Suprapubic skin (tissue), 4 donors: Measurements from ENCODE around the gene AAR2.

Source experiments
- EP300 ChIP-seq: sonication (generic); formaldehyde crosslinking; IDR thresholded peaks from one replicate; pipeline ENCODE4 v1.6.1; 2017; ENCODE audit warnings: antibody characterized with exemption
- POLR2A ChIP-seq, 2 donors: fragments of 450-650 bp; IDR thresholded peaks; one replicate each; pipeline ENCODE4 v1.6.1; 2017; ENCODE audit warnings: antibody characterized with exemption in 2 of 2, mild to moderate bottlenecking in 2 of 2, moderate library complexity in 2 of 2
- POLR2AphosphoS5 ChIP-seq, 3 donors: sonication (generic); formaldehyde crosslinking; IDR thresholded peaks; one replicate each; pipeline ENCODE4 v1.6.1; 2017; ENCODE audit warnings: antibody characterized with exemption in 3 of 3
- TF ChIP-seq, protein P1 (sequence below), 2 donors: fragments of 200-600 bp in 1 of 2; fragments of 450-650 bp in 1 of 2; sonication (generic) in 1 of 2; IDR thresholded peaks; one replicate each; pipeline ENCODE4 v1.5.1; 2016 to 2019; ENCODE audit warnings: antibody characterized with exemption in 2 of 2, mild to moderate bottlenecking in 1 of 2, moderate library complexity in 1 of 2

DNA sequence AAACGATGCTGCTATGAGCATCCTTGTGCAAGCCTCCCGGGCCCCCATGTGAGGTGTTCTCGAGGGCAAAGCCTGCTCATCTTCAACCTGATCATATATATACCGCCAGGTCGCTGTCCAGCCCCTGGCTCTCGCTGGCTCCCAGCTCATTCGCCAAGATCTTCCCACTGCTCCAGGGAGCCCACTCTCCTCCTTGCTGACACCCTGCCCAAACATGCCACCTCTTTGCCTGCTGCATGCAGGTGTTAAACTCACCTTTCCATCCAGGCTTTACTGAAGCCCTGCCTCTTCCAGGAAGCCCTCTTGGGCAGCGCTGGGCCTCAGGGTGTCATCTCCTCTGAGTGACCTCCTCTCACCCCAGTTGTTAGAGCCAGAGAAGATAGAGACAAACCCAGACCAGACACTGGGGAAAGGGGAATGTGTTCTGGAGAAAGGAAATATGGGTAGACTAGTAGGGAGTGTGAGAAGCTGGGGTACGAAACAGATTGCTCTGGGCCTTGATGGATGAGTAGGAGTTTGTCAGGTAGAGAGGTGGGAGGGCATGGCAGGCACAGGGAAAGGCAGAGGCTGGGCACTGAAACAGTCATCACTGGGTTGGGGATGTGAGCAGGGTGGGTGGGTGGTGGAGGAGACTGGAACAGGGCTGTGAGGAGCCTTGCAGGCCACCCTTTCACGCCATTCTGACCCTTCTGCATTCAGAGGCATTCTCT is 68.7 kb downstream of the AAR2 start:
- TF ChIP-seq, protein P1, sequence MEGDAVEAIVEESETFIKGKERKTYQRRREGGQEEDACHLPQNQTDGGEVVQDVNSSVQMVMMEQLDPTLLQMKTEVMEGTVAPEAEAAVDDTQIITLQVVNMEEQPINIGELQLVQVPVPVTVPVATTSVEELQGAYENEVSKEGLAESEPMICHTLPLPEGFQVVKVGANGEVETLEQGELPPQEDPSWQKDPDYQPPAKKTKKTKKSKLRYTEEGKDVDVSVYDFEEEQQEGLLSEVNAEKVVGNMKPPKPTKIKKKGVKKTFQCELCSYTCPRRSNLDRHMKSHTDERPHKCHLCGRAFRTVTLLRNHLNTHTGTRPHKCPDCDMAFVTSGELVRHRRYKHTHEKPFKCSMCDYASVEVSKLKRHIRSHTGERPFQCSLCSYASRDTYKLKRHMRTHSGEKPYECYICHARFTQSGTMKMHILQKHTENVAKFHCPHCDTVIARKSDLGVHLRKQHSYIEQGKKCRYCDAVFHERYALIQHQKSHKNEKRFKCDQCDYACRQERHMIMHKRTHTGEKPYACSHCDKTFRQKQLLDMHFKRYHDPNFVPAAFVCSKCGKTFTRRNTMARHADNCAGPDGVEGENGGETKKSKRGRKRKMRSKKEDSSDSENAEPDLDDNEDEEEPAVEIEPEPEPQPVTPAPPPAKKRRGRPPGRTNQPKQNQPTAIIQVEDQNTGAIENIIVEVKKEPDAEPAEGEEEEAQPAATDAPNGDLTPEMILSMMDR (IDR thresholded peaks at IDR 0.05), result no peak
- TF ChIP-seq POLR2A (IDR thresholded peaks at IDR 0.05) (no peak), POLR2AphosphoS5 (IDR thresholded peaks at IDR 0.05) (no peak), EP300 (no peak)
